K562 (cell line): ENCODE data around the gene GNAL. TPM values are rescaled to one million over a fixed set of nuclear protein-coding genes. Genes with fewer than 3 reads are reported as not detected.

Experiments
- ATAC-seq: fragments of 200-7000 bp; cut with Tn5 transposase; 3 replicates; pipeline ENCODE4 v1.9.1; 2020; ENCODE audit warnings: moderate library complexity
- BruUV-seq: library from RNA; stranded (reverse); fragments of 400-500 nt; replicated peaks from 2 replicates; lab custom pipeline; 2021; lab: Mats Ljungman, UMichigan
- CTCF ChIA-PET: fragments of 300-600 bp; formaldehyde crosslinking; extraction: SDS; loops from one replicate; lab custom pipeline; 2021; ENCODE audit warnings: low intra/inter-chr PET ratio; lab: Yijun Ruan, JAX
- POLR2A ChIA-PET: fragments of 300-600, 350-650 bp; sonication (Branson Sonifier 250); formaldehyde crosslinking; extraction: SDS; loops from one replicate; lab custom pipeline; 2021; ENCODE audit warnings: antibody characterized with exemption, inconsistent platforms; lab: Yijun Ruan, JAX
- DNase-seq, 4 experiments: peaks; one replicate each; pipeline versions ENCODE4 v3.0.0 to v3.0.0-alpha.2; 2011 to 2018; ENCODE audit warnings: low spot score in 3 of 4, mixed read lengths in 3 of 4; ENCODE audit errors: extremely low read depth in 1 of 4
- FAIRE-seq: peaks from 2 replicates; lab custom pipeline; 2011; peaks lifted over from hg19 to GRCh38; lab: Jason Lieb, UNC
- H2AFZ ChIP-seq: 2 replicates; pipeline ENCODE4 v1.6.0; 2011; ENCODE audit warnings: low read depth, low read length, control low read depth, inconsistent platforms
- H3K27ac ChIP-seq: fragments of 200-600 bp; 3 replicates; pipeline ENCODE4 v1.8.0; 2011; ENCODE audit warnings: low read depth, mild to moderate bottlenecking, control low read depth, inconsistent platforms, low read length, moderate library complexity, mixed read lengths; ENCODE audit errors: extremely low read depth
- H3K27me3 ChIP-seq, 2 experiments: fragments of 300-600 bp in 1 of 2; 2 replicates in 1 of 2; 3 replicates in 1 of 2; pipeline versions ENCODE4 v1.6.0 to v1.8.0; 2011; ENCODE audit warnings: inconsistent platforms in 2 of 2, low read length in 2 of 2, mild to moderate bottlenecking in 1 of 2, mixed read lengths in 1 of 2, moderate library complexity in 1 of 2; ENCODE audit not compliant: control insufficient read depth in 2 of 2, insufficient read depth in 2 of 2
- H3K36me3 ChIP-seq: fragments of 300-600 bp; 3 replicates; pipeline ENCODE4 v1.8.0; 2011; ENCODE audit warnings: mild to moderate bottlenecking, low read length, inconsistent platforms; ENCODE audit not compliant: control insufficient read depth, insufficient read depth
- H3K4me1 ChIP-seq, 2 experiments: fragments of 200-600 bp in 1 of 2; replicated peaks in 1 of 2; 2 replicates in 1 of 2; 3 replicates in 1 of 2; pipeline versions ENCODE4 v1.5.1 to v1.8.0; 2011; ENCODE audit warnings: inconsistent platforms in 2 of 2, low read length in 2 of 2, mild to moderate bottlenecking in 1 of 2, mixed read lengths in 1 of 2, moderate library complexity in 1 of 2; ENCODE audit not compliant: control insufficient read depth in 2 of 2, insufficient read depth in 2 of 2
- H3K4me2 ChIP-seq: 2 replicates; pipeline ENCODE4 v1.6.1; 2011; ENCODE audit warnings: low read length, control low read depth, inconsistent platforms, mixed read lengths; ENCODE audit not compliant: insufficient read depth
- H3K4me3 ChIP-seq: fragments of 200-600 bp; sonication (generic), shearing (Covaris generic); 2 replicates; pipeline ENCODE4 v1.5.1; 2016; ENCODE audit warnings: control low read depth, inconsistent platforms
- H3K79me2 ChIP-seq: fragments of 200-600 bp; 3 replicates; pipeline ENCODE4 v1.8.0; 2011; ENCODE audit warnings: low read length, inconsistent platforms; ENCODE audit not compliant: control insufficient read depth, insufficient read depth
- H3K9ac ChIP-seq, 2 experiments: 2 replicates each; pipeline versions ENCODE4 v1.6.0 to v1.6.1; 2011; ENCODE audit warnings: low read depth in 2 of 2, low read length in 2 of 2, control low read depth in 1 of 2, inconsistent platforms in 1 of 2, mild to moderate bottlenecking in 1 of 2, mixed read lengths in 1 of 2; ENCODE audit not compliant: insufficient read depth in 1 of 2
- H3K9me1 ChIP-seq: one replicate; pipeline ENCODE4 v1.6.0; 2011; ENCODE audit warnings: inconsistent platforms, mild to moderate bottlenecking, low read length, moderate library complexity; ENCODE audit not compliant: control insufficient read depth, insufficient read depth
- H3K9me3 ChIP-seq: replicated peaks from 2 replicates; pipeline ENCODE4 v1.5.1; 2011; ENCODE audit warnings: low read depth, low read length, inconsistent platforms; ENCODE audit not compliant: control insufficient read depth, insufficient read depth
- H4K20me1 ChIP-seq: replicated peaks from 2 replicates; pipeline ENCODE4 v1.6.1; 2011; ENCODE audit warnings: low read length, inconsistent platforms, mixed read lengths; ENCODE audit not compliant: control insufficient read depth, insufficient read depth
- C11orf30 ChIP-seq: fragments of 450-650 bp; IDR thresholded peaks from 2 replicates; pipeline ENCODE4 v1.6.1; 2016; ENCODE audit warnings: low read depth, mild to moderate bottlenecking
- COPS2 ChIP-seq: fragments of 450-650 bp; conservative IDR thresholded peaks from 2 replicates; pipeline ENCODE4 v1.6.1; 2016; ENCODE audit warnings: mild to moderate bottlenecking, moderate library complexity
- GTF2A2 ChIP-seq: IDR thresholded peaks from 2 replicates; pipeline ENCODE4 v1.6.1; 2016; ENCODE audit warnings: mild to moderate bottlenecking, missing genetic modification characterization, missing compliant biosample characterization
- KLF1 ChIP-seq: fragments of 450-650 bp; IDR thresholded peaks from 2 replicates; pipeline ENCODE4 v1.6.1; 2016; ENCODE audit warnings: missing genetic modification characterization, missing compliant biosample characterization
- MCM2 ChIP-seq: fragments of 450-650 bp; IDR thresholded peaks from 2 replicates; pipeline ENCODE4 v1.6.1; 2017; ENCODE audit warnings: low read depth, mild to moderate bottlenecking
- MED1 ChIP-seq: sonication (generic); formaldehyde crosslinking; IDR thresholded peaks from 2 replicates; pipeline ENCODE4 v1.8.1; 2023; ENCODE audit warnings: missing genetic modification reagents, borderline replicate concordance
- MTA1 ChIP-seq: fragments of 450-650 bp; IDR thresholded peaks from 2 replicates; pipeline ENCODE4 v1.6.1; 2017; ENCODE audit warnings: borderline replicate concordance
- PATZ1 ChIP-seq: fragments of 250-450 bp; sonication (Bioruptor Pico); IDR thresholded peaks from 2 replicates; pipeline ENCODE4 v1.5.0; 2020; ENCODE audit warnings: mild to moderate bottlenecking, borderline replicate concordance
- PRMT5 ChIP-seq: sonication (generic); formaldehyde crosslinking; IDR thresholded peaks from 2 replicates; pipeline ENCODE4 v1.5.0; 2020; ENCODE audit warnings: missing genetic modification reagents
- RFX1 ChIP-seq: fragments of 450-650 bp; IDR thresholded peaks from 2 replicates; pipeline ENCODE4 v1.6.1; 2016; ENCODE audit warnings: mild to moderate bottlenecking, moderate library complexity
- SNAPC5 ChIP-seq: fragments of 250-450 bp; sonication (Bioruptor Pico); IDR thresholded peaks from 2 replicates; pipeline ENCODE4 v1.8.0; 2021; ENCODE audit warnings: moderate library complexity, mild to moderate bottlenecking, inconsistent platforms
- TEAD1 ChIP-seq, 2 experiments: fragments of 450-650 bp in 1 of 2; sonication (generic) in 1 of 2; formaldehyde crosslinking; IDR thresholded peaks; 2 replicates each; pipeline versions ENCODE4 v1.4.0 to v1.8.0; 2020 to 2022; ENCODE audit warnings: mild to moderate bottlenecking in 2 of 2, missing genetic modification reagents in 1 of 2
- TFAM ChIP-seq: fragments of 250-450 bp; sonication (Bioruptor Pico); conservative IDR thresholded peaks from 2 replicates; pipeline ENCODE4 v1.5.0; 2021; ENCODE audit warnings: mild to moderate bottlenecking, moderate library complexity
- THAP7 ChIP-seq: fragments of 250-450 bp; sonication (Bioruptor Pico); IDR thresholded peaks from 2 replicates; pipeline ENCODE4 v1.5.0; 2021
- TSC22D4 ChIP-seq: fragments of 450-650 bp; IDR thresholded peaks from 2 replicates; pipeline ENCODE4 v1.6.1; 2016; ENCODE audit warnings: missing genetic modification characterization, missing biosample characterization, control low read depth
- ZNF121 ChIP-seq: sonication (generic); formaldehyde crosslinking; conservative IDR thresholded peaks from 2 replicates; pipeline ENCODE4 v1.8.0; 2022; ENCODE audit warnings: missing genetic modification reagents
- ZNF143 ChIP-seq: sonication (generic); formaldehyde crosslinking; IDR thresholded peaks from 2 replicates; pipeline ENCODE4 v1.9.0; 2022; ENCODE audit warnings: mild to moderate bottlenecking, missing genetic modification reagents
- ZNF174 ChIP-seq: fragments of 250-450 bp; sonication (Bioruptor Pico); IDR thresholded peaks from 2 replicates; pipeline ENCODE4 v1.4.0; 2020; ENCODE audit warnings: mild to moderate bottlenecking
- ZNF316 ChIP-seq: fragments of 450-650 bp; IDR thresholded peaks from 2 replicates; pipeline ENCODE4 v1.6.1; 2016
- ZNF551 ChIP-seq: fragments of 250-450 bp; sonication (Bioruptor Pico); IDR thresholded peaks from 2 replicates; pipeline ENCODE4 v1.5.0; 2021; ENCODE audit warnings: mild to moderate bottlenecking, moderate library complexity
- ZNF785 ChIP-seq: fragments of 250-450 bp; sonication (Bioruptor Pico); IDR thresholded peaks from 2 replicates; pipeline ENCODE4 v1.4.0; 2020; ENCODE audit warnings: mild to moderate bottlenecking
- WGBS: fragments of 100-300 bp; shearing (Covaris generic); methylation state at CpG from one replicate; pipeline ENCODE4 v1.1.6; 2016; ENCODE audit warnings: low coverage, mixed read lengths; ENCODE audit not compliant: insufficient coverage; ENCODE audit errors: missing lambda C conversion rate; 5-methylcytosine and 5-hydroxymethylcytosine counted together
- in situ Hi-C: fragments of 300-500 bp; cut with MboI; formaldehyde crosslinking; loops from 4 replicates; pipeline ENCODE4 v1.15.0; 2018; ENCODE audit warnings: inconsistent platforms, mixed read lengths
- intact Hi-C: fragments of 100-400 bp; cut with micrococcal nuclease; formaldehyde crosslinking; loops from 2 replicates; pipeline ENCODE4 v1.14.2; 2022
- polyA plus RNA-seq, 8 experiments: library from polyadenylated mRNA; depleted of rRNA in 4 of 8; stranded (reverse) in 5 of 8; unstranded in 3 of 8; fragments of >200 nt; fragmentation: Nextera tagmentation in 2 of 8; fragmentation: Illumina TruSeq in 1 of 8; extraction: Ambion mirVana in 2 of 8; extraction: Trizol in 1 of 8; gene quantifications; 2 replicates each; pipeline versions ENCODE4 v1.2.1 to v1.2.3, GENCODE V29; 2011 to 2014; ENCODE audit warnings: inconsistent platforms in 1 of 8, missing spikeins in 1 of 8
- total RNA-seq, 7 experiments: library from RNA; depleted of rRNA in 6 of 7; stranded (reverse); fragments of >200 nt in 6 of 7; fragmentation: Illumina TruSeq in 2 of 7; extraction: Trizol in 2 of 7; gene quantifications; 2 replicates each; pipeline versions ENCODE4 v1.2.1 to v1.2.3, GENCODE V29; 2011 to 2021; ENCODE audit warnings: low replicate concordance in 1 of 7

Gene GNAL
- total and polyA plus RNA-seq, 9 of the 15 experiments (the other 6 are each of a cell fraction or from before 2014, with no cell fraction given), result under 0.01 to 0.10 (median 0.01) TPM; not detected in 5

GRCh38 chr18:11862468-11863137 is 173.5 kb downstream of the GNAL start (continued):
- TF ChIP-seq PATZ1 (CRISPR knock-in tag) (no peak), MED1 (no peak)

- no peak for FAIRE-seq
- POLR2A ChIA-PET, result interaction anchor here (1.2 to 1.4 kb wide), 3 partner anchors 17 to 53 kb away, joined by 3 to 5 read pairs (median 3); no protein-coding TSS in a partner anchor
These were observed 175.4 kb downstream of the GNAL start for GRCh38 chr18:11864471-11864870.

More at GRCh38 chr18:11864471-11864870, 175.4 kb downstream of the GNAL start:
- intact Hi-C loops (no loop called here), in situ Hi-C loops (no loop called here)
- CTCF ChIA-PET, result no interaction called here
- no peaks in the 10 kb centered on the region for H4K20me1 ChIP-seq
- H3K4me3 ChIP-seq, result no peak overlapping the region
- H3K9me3 ChIP-seq, result no peaks in the 10 kb centered on the region
- peaks cover 10 to 20% of the 10 kb centered on the region in 2 experiments; a peak in 4 of 5 replicates for H3K4me1 ChIP-seq
- no peaks in the 10 kb centered on the region for H3K36me3 ChIP-seq
- ATAC-seq, result no peak
- H3K79me2 ChIP-seq, result no peaks in the 10 kb centered on the region
- DNase-seq, result no peak
- H3K9me1 ChIP-seq, result no peaks in the 10 kb centered on the region
- H2AFZ ChIP-seq, result no peak overlapping the region
- BruUV-seq, result no TSS peak
- 14% methylated on average over 2 of the region's 2 CpGs for WGBS
- peaks cover 2 to 4% of the 10 kb centered on the region in 2 experiments; a peak in 2 of 5 replicates for H3K27me3 ChIP-seq
- no peak overlapping the region for H3K9ac ChIP-seq
- no peak overlapping the region for H3K27ac ChIP-seq
- TF ChIP-seq ZNF785 (CRISPR knock-in tag) (no peak), TFAM (CRISPR knock-in tag) (no peak), ZNF143 (CRISPR knock-in tag) (no peak), ZNF174 (CRISPR knock-in tag) (no peak), RFX1 (no peak), KLF1 (no peak), SNAPC5 (no peak), THAP7 (CRISPR knock-in tag) (no peak), TEAD1 (CRISPR knock-in tag; IDR thresholded peaks at IDR 0.05) (no peak), TSC22D4 (tag) (no peak), ZNF551 (CRISPR knock-in tag) (no peak), GTF2A2 (tag) (no peak), COPS2 (no peak), ZNF121 (CRISPR knock-in tag) (no peak), MTA1 (no peak), C11orf30 (no peak), PRMT5 (CRISPR knock-in tag) (no peak), ZNF316 (no peak), MCM2 (no peak)
- TF ChIP-seq, all 486 proteins: peak for 0
- no peak overlapping the region for H3K4me2 ChIP-seq
